IMR-90 (cell line): ENCODE data around the gene ZBTB8B. TPM values are rescaled to one million over a fixed set of nuclear protein-coding genes. Genes with fewer than 3 reads are reported as not detected.

Experiments used
- ATAC-seq: fragments of 200-7000 bp; cut with Tn5 transposase; 2 replicates; pipeline ENCODE4 v1.9.1; 2020; ENCODE audit warnings: low read depth, mild to moderate bottlenecking, moderate library complexity
- BruUV-seq: library from RNA; stranded (reverse); fragments of 400-500 nt; replicated peaks from 2 replicates; lab custom pipeline; 2021; lab: Mats Ljungman, UMichigan
- CTCF ChIA-PET: fragments of 300-600 bp; formaldehyde crosslinking; extraction: SDS; loops from one replicate; lab custom pipeline; 2021; ENCODE audit warnings: antibody characterized with exemption; lab: Yijun Ruan, JAX
- POLR2A ChIA-PET: fragments of 300-600 bp; sonication (Branson Sonifier 250); formaldehyde crosslinking; loops from one replicate; lab custom pipeline; 2022; ENCODE audit warnings: antibody characterized with exemption; ENCODE audit not compliant: unreplicated experiment; lab: Charles Lee
- DNase-seq: peaks from one replicate; pipeline ENCODE4 v3.0.0; 2013
- H2AFZ ChIP-seq: replicated peaks from 2 replicates; pipeline ENCODE3; 2013; ENCODE audit warnings: low read length, mild to moderate bottlenecking; ENCODE audit not compliant: poor library complexity
- H2AK5ac ChIP-seq: 2 replicates; pipeline ENCODE4 v1.6.1; 2013; ENCODE audit warnings: low read depth, low read length, inconsistent platforms
- H2AK9ac ChIP-seq: replicated peaks from 2 replicates; pipeline ENCODE3; 2013; ENCODE audit warnings: mild to moderate bottlenecking, low read depth, low read length, moderate library complexity; ENCODE audit not compliant: poor library complexity
- H2BK120ac ChIP-seq: 2 replicates; pipeline ENCODE4 v1.6.1; 2013; ENCODE audit warnings: low read depth, low read length, inconsistent platforms
- H2BK15ac ChIP-seq: 3 replicates; pipeline ENCODE4 v1.6.1; 2013; ENCODE audit warnings: low read depth, low read length, inconsistent platforms
- H2BK20ac ChIP-seq: 2 replicates; pipeline ENCODE4 v1.6.1; 2013; ENCODE audit warnings: low read depth, mild to moderate bottlenecking, inconsistent platforms, low read length, moderate library complexity
- H2BK5ac ChIP-seq: 2 replicates; pipeline ENCODE4 v1.6.1; 2013; ENCODE audit warnings: mild to moderate bottlenecking, low read depth, low read length, inconsistent platforms; ENCODE audit not compliant: poor library complexity, severe bottlenecking
- H3K14ac ChIP-seq: replicated peaks from 2 replicates; pipeline ENCODE4 v1.6.1; 2013; ENCODE audit warnings: low read depth, low read length, inconsistent platforms
- H3K18ac ChIP-seq: 2 replicates; pipeline ENCODE4 v1.6.1; 2013; ENCODE audit warnings: low read depth, low read length, control low read depth
- H3K23ac ChIP-seq: 2 replicates; pipeline ENCODE4 v1.6.1; 2013; ENCODE audit warnings: low read depth, low read length, inconsistent platforms
- H3K27ac ChIP-seq: 2 replicates; pipeline ENCODE4 v1.5.1; 2013; ENCODE audit warnings: mild to moderate bottlenecking, control low read depth, low read length; ENCODE audit not compliant: insufficient read depth
- H3K27me3 ChIP-seq: 2 replicates; pipeline ENCODE4 v1.6.1; 2013; ENCODE audit warnings: low read length; ENCODE audit not compliant: control insufficient read depth, insufficient read depth
- H3K36me3 ChIP-seq: 2 replicates; pipeline ENCODE4 v1.6.1; 2013; ENCODE audit warnings: low read length, mixed read lengths; ENCODE audit not compliant: control insufficient read depth, insufficient read depth
- H3K4ac ChIP-seq: 2 replicates; pipeline ENCODE4 v1.6.1; 2013; ENCODE audit warnings: low read depth, low read length, inconsistent platforms
- H3K4me1 ChIP-seq: 2 replicates; pipeline ENCODE4 v1.6.1; 2013; ENCODE audit warnings: low read length, mixed read lengths; ENCODE audit not compliant: control insufficient read depth, insufficient read depth
- H3K4me2 ChIP-seq: 2 replicates; pipeline ENCODE4 v1.6.1; 2013; ENCODE audit warnings: low read depth, mild to moderate bottlenecking, control low read depth, low read length, moderate library complexity
- H3K4me3 ChIP-seq: 2 replicates; pipeline ENCODE4 v1.5.1; 2013; ENCODE audit warnings: low read depth, mild to moderate bottlenecking, control low read depth, low read length, moderate library complexity; ENCODE audit not compliant: insufficient read depth
- H3K56ac ChIP-seq: 2 replicates; pipeline ENCODE4 v1.6.1; 2013; ENCODE audit warnings: low read length, inconsistent platforms; ENCODE audit not compliant: insufficient read depth; ENCODE audit errors: extremely low read depth
- H3K79me1 ChIP-seq, 2 experiments: 2 replicates each; pipeline ENCODE4 v1.6.1; 2013; ENCODE audit warnings: low read length in 2 of 2, inconsistent platforms in 1 of 2, low read depth in 1 of 2
- H3K9ac ChIP-seq: 2 replicates; pipeline ENCODE4 v1.6.1; 2013; ENCODE audit warnings: low read depth, low read length, control low read depth
- H3K9me1 ChIP-seq: 2 replicates; pipeline ENCODE4 v1.6.1; 2013; ENCODE audit warnings: low read length, inconsistent platforms; ENCODE audit not compliant: insufficient read depth
- H3K9me3 ChIP-seq: 2 replicates; pipeline ENCODE4 v1.6.1; 2013; ENCODE audit warnings: low read length; ENCODE audit not compliant: control insufficient read depth, insufficient read depth
- H4K20me1 ChIP-seq: 2 replicates; pipeline ENCODE4 v1.6.1; 2013; ENCODE audit warnings: low read length, inconsistent platforms; ENCODE audit not compliant: insufficient read depth
- H4K5ac ChIP-seq: 2 replicates; pipeline ENCODE4 v1.6.1; 2013; ENCODE audit warnings: mild to moderate bottlenecking, low read depth, low read length, control low read depth
- H4K8ac ChIP-seq, 2 experiments: 2 replicates each; pipeline ENCODE4 v1.6.1; 2013; ENCODE audit warnings: low read depth in 2 of 2, low read length in 2 of 2, control low read depth in 1 of 2, inconsistent platforms in 1 of 2
- H4K91ac ChIP-seq: 2 replicates; pipeline ENCODE4 v1.6.1; 2013; ENCODE audit warnings: low read depth, low read length, inconsistent platforms; ENCODE audit not compliant: insufficient read depth
- BHLHE40 ChIP-seq: fragments of 150-350 bp; IDR thresholded peaks from 2 replicates; pipeline ENCODE4 v1.6.1; 2016; ENCODE audit warnings: mild to moderate bottlenecking, low read depth, low read length
- CEBPB ChIP-seq: IDR thresholded peaks from 2 replicates; pipeline ENCODE4 v1.6.1; 2012; ENCODE audit warnings: low read depth, low read length, improper control_type of control experiment
- CHD1 ChIP-seq: IDR thresholded peaks from 2 replicates; pipeline ENCODE4 v1.6.1; 2012; ENCODE audit warnings: low read depth, low read length, improper control_type of control experiment
- FOS ChIP-seq: fragments of 150-350 bp; IDR thresholded peaks from 2 replicates; pipeline ENCODE4 v1.6.1; 2016; ENCODE audit warnings: low read depth, low read length
- MAFK ChIP-seq: IDR thresholded peaks from 2 replicates; pipeline ENCODE4 v1.6.1; 2012; ENCODE audit warnings: low read depth, low read length, improper control_type of control experiment
- MAZ ChIP-seq: IDR thresholded peaks from 2 replicates; pipeline ENCODE4 v1.6.1; 2012; ENCODE audit warnings: low read depth, mild to moderate bottlenecking, low read length, improper control_type of control experiment, moderate library complexity, borderline replicate concordance
- MXI1 ChIP-seq: IDR thresholded peaks from 2 replicates; pipeline ENCODE4 v1.6.1; 2012; ENCODE audit warnings: low read depth, mild to moderate bottlenecking, low read length, moderate library complexity, borderline replicate concordance
- NFE2L2 ChIP-seq: fragments of 150-350 bp; IDR thresholded peaks from 2 replicates; pipeline ENCODE4 v1.6.1; 2016; ENCODE audit warnings: low read depth, mild to moderate bottlenecking, low read length
- POLR2A ChIP-seq: IDR thresholded peaks from 2 replicates; pipeline ENCODE4 v1.6.1; 2012; ENCODE audit warnings: mild to moderate bottlenecking, low read depth, low read length
- RAD21 ChIP-seq: IDR thresholded peaks from 2 replicates; pipeline ENCODE4 v1.6.1; 2012; ENCODE audit warnings: low read length, improper control_type of control experiment
- RCOR1 ChIP-seq: IDR thresholded peaks from 2 replicates; pipeline ENCODE4 v1.6.1; 2012; ENCODE audit warnings: mild to moderate bottlenecking, low read length, improper control_type of control experiment; ENCODE audit not compliant: insufficient replicate concordance
- RFX5 ChIP-seq: IDR thresholded peaks from 2 replicates; pipeline ENCODE4 v1.8.0; 2012; ENCODE audit warnings: low read depth, mild to moderate bottlenecking, low read length, moderate library complexity
- SMC3 ChIP-seq: fragments of 150-350 bp; IDR thresholded peaks from 2 replicates; pipeline ENCODE4 v1.6.1; 2016; ENCODE audit warnings: low read depth, mild to moderate bottlenecking, antibody characterized with exemption, low read length, moderate library complexity
- WGBS, 2 experiments: methylation state at CpG; one replicate each; pipeline versions ENCODE4 v1.1.5 to v1.1.7; 2013; ENCODE audit warnings: missing lambda C conversion rate in 2 of 2; ENCODE audit not compliant: insufficient read length in 1 of 2; ENCODE audit errors: extremely low coverage in 2 of 2; 5-methylcytosine and 5-hydroxymethylcytosine counted together
- dilution Hi-C: fragments of 300-500 bp; cut with HindIII; formaldehyde crosslinking; loops from one replicate; pipeline ENCODE4 v1.14.3; 2018; ENCODE audit warnings: low sequenced_read_pairs; ENCODE audit not compliant: unreplicated experiment
- in situ Hi-C: fragments of 300-500 bp; cut with MboI; formaldehyde crosslinking; loops from 3 replicates; pipeline ENCODE4 v1.14.3; 2019; ENCODE audit warnings: low sequenced_read_pairs, inconsistent platforms, mixed read lengths
- intact Hi-C: fragments of 100-400 bp; cut with micrococcal nuclease; formaldehyde crosslinking; loops from 2 replicates; pipeline ENCODE4 v1.10.0; 2022
- polyA plus RNA-seq, 3 experiments: library from polyadenylated mRNA; depleted of rRNA; stranded (reverse); fragments of >200 nt; gene quantifications; 2 replicates each; pipeline ENCODE4 v1.2.3, GENCODE V29; 2012; ENCODE audit warnings: low replicate concordance in 1 of 3
- total RNA-seq: library from RNA; depleted of rRNA; stranded (reverse); fragments of >200 nt; gene quantifications from 2 replicates; pipeline ENCODE4 v1.2.3, GENCODE V29; 2012
- TF ChIP-seq, protein P1 (sequence below): fragments of 150-350 bp; IDR thresholded peaks from 2 replicates; pipeline ENCODE4 v1.6.1; 2016; ENCODE audit warnings: low read depth, mild to moderate bottlenecking, low read length, moderate library complexity, borderline replicate concordance
- TF ChIP-seq, protein P2 (sequence below): conservative IDR thresholded peaks from 2 replicates; pipeline ENCODE4 v1.5.1; 2012; ENCODE audit warnings: mild to moderate bottlenecking, low read depth, low read length, improper control_type of control experiment
- TF ChIP-seq, protein P3 (sequence below): fragments of 150-350 bp; IDR thresholded peaks from 2 replicates; pipeline ENCODE4 v1.6.1; 2017; ENCODE audit warnings: mild to moderate bottlenecking, antibody characterized with exemption, low read length, low read depth

ZBTB8B gene
- total and polyA plus RNA-seq, 2 of the 4 experiments (the other 2 are of a cell fraction): not detected

DNA sequence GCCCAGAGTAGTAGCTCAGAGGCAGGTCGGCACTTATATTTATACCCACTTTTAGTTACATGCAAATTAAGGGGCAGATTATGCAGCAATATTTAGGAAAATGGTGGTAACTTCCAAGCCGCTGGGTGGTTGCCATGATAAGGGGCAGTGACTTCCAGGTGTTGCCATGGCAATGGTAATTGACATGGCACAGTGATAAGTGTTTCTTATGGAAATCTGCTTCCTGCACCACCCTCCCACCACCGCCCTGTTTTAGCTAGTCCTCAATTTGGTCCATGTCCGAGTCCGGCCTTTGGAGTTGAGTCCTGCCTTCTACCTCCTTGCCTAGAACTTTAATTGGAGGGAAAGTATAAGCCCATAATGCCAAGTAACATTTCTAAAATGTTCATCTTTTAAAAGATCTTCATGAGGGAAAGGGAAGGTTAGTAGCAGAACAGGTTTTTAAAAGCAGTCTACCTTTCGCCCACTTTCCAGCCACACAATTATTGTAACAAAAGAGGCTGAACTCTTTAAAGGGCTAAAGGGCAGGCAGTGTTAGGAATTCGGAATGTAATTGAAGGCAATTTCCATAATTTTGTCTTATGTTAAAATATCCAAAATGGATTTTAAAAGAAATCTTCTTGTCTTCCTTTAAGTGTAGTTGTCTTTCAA lies 21.7 kb downstream of the ZBTB8B start:
- Histone ChIP-seq H3K23ac (no peak overlapping the region), H3K14ac (no peak overlapping the region), H4K91ac (no peak overlapping the region), H2BK20ac (no peak overlapping the region), H2BK15ac (no peak overlapping the region), H2AK9ac (no peak overlapping the region), H3K56ac (no peak overlapping the region), H2BK5ac (no peak overlapping the region), H3K27me3 (peaks cover 19% of the 10 kb centered on the region), H3K4me3 (no peak overlapping the region), H3K36me3 (no peaks in the 10 kb centered on the region), H3K18ac (no peak overlapping the region), H3K4me2 (no peak overlapping the region), H3K9me1 (0 out of 2 replicates have a peak, but pooled peaks cover 3% of the 10 kb centered on the region), H2AFZ (no peak overlapping the region), H2AK5ac (no peak overlapping the region), H4K5ac (no peak overlapping the region), H3K9me3 (peaks cover 2% of the 10 kb centered on the region; the same call in 1 of the 2 replicates), H3K9ac (no peak overlapping the region), H3K4ac (no peak overlapping the region), H3K27ac (no peak overlapping the region), H3K4me1 (no peaks in the 10 kb centered on the region), H4K8ac (no peak overlapping the region), H4K20me1 (no peaks in the 10 kb centered on the region), H3K79me1 (no peaks in the 10 kb centered on the region), H2BK120ac (no peak overlapping the region)
- DNase-seq (no peak), ATAC-seq (no peak)
- in situ Hi-C loops: no loop called here
- TF ChIP-seq RFX5: no peak
- TF ChIP-seq RAD21: no peak
- TF ChIP-seq, protein P1, sequence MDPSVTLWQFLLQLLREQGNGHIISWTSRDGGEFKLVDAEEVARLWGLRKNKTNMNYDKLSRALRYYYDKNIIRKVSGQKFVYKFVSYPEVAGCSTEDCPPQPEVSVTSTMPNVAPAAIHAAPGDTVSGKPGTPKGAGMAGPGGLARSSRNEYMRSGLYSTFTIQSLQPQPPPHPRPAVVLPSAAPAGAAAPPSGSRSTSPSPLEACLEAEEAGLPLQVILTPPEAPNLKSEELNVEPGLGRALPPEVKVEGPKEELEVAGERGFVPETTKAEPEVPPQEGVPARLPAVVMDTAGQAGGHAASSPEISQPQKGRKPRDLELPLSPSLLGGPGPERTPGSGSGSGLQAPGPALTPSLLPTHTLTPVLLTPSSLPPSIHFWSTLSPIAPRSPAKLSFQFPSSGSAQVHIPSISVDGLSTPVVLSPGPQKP: no peak
- TF ChIP-seq, protein P2, sequence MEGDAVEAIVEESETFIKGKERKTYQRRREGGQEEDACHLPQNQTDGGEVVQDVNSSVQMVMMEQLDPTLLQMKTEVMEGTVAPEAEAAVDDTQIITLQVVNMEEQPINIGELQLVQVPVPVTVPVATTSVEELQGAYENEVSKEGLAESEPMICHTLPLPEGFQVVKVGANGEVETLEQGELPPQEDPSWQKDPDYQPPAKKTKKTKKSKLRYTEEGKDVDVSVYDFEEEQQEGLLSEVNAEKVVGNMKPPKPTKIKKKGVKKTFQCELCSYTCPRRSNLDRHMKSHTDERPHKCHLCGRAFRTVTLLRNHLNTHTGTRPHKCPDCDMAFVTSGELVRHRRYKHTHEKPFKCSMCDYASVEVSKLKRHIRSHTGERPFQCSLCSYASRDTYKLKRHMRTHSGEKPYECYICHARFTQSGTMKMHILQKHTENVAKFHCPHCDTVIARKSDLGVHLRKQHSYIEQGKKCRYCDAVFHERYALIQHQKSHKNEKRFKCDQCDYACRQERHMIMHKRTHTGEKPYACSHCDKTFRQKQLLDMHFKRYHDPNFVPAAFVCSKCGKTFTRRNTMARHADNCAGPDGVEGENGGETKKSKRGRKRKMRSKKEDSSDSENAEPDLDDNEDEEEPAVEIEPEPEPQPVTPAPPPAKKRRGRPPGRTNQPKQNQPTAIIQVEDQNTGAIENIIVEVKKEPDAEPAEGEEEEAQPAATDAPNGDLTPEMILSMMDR: no peak
- no peak for TF ChIP-seq NFE2L2
- TF ChIP-seq RCOR1: no peak
- TF ChIP-seq CEBPB: no peak
- TF ChIP-seq POLR2A: no peak
- TF ChIP-seq FOS: no peak
- no peak for TF ChIP-seq BHLHE40
- no peak for TF ChIP-seq MAFK
- no peak for TF ChIP-seq MXI1
- TF ChIP-seq, protein P3, sequence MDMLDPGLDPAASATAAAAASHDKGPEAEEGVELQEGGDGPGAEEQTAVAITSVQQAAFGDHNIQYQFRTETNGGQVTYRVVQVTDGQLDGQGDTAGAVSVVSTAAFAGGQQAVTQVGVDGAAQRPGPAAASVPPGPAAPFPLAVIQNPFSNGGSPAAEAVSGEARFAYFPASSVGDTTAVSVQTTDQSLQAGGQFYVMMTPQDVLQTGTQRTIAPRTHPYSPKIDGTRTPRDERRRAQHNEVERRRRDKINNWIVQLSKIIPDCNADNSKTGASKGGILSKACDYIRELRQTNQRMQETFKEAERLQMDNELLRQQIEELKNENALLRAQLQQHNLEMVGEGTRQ: no peak
- no peak for TF ChIP-seq CHD1
- TF ChIP-seq MAZ: no peak
- TF ChIP-seq SMC3: no peak
- intact Hi-C loops: no loop called here
- dilution Hi-C loops: no loop called here
- BruUV-seq: no TSS peak
- ChIA-PET POLR2A (no interaction called here), CTCF (no interaction called here)
- no CpG with 5 or more reads among the region's 7 CpGs for WGBS, 2 experiments
